Lower lobe of right lung (tissue), 2 donors: Measurements from ENCODE around the gene PRKN. TPM values are rescaled to one million over a fixed set of nuclear protein-coding genes. Genes with fewer than 3 reads are reported as not detected.
A peak's percentile ranks its signal among the peaks of the same experiment; 100 is the strongest.
"Not testable (repeated sequence)": the region's sequence is repeated elsewhere in the genome, so short reads cannot be mapped to it uniquely, and the experiment has no call there.

Source experiments
- ATAC-seq, 2 donors: fragments of 200-7000 bp; cut with Tn5 transposase; one replicate each; pipeline ENCODE4 v1.9.1; 2020 to 2022; ENCODE audit warnings: mild to moderate bottlenecking in 2 of 2, moderate library complexity in 2 of 2
- DNase-seq: peaks from one replicate; pipeline ENCODE4 v3.0.0-alpha.2; 2020
- H3K27ac ChIP-seq: fragments of 200-600 bp; one replicate; pipeline ENCODE4 v1.8.0; 2022
- H3K27me3 ChIP-seq: fragments of 200-600 bp; one replicate; pipeline ENCODE4 v1.8.0; 2022; ENCODE audit warnings: low read depth
- H3K36me3 ChIP-seq: fragments of 200-600 bp; one replicate; pipeline ENCODE4 v1.8.0; 2022; ENCODE audit warnings: mild to moderate bottlenecking
- H3K4me1 ChIP-seq: fragments of 200-600 bp; one replicate; pipeline ENCODE4 v1.8.0; 2022
- H3K4me3 ChIP-seq: fragments of 200-600 bp; one replicate; pipeline ENCODE4 v1.8.0; 2022; ENCODE audit warnings: mild to moderate bottlenecking
- H3K9me3 ChIP-seq: fragments of 200-600 bp; one replicate; pipeline ENCODE4 v1.8.0; 2022
- CTCF ChIP-seq: fragments of 200-600 bp; IDR thresholded peaks from one replicate; pipeline ENCODE4 v1.8.0; 2022; ENCODE audit warnings: antibody characterized with exemption, mild to moderate bottlenecking
- intact Hi-C: fragments of 100-400 bp; cut with DNase I; formaldehyde crosslinking; loops from one replicate; pipeline ENCODE4 v1.11.0; 2022
- total RNA-seq: library from RNA; stranded (reverse); fragmentation: NEBNext Ultra II Directional; extraction: Animal tissue kit (Norgen Biotek cat#: 25700); gene quantifications from one replicate; pipeline ENCODE4 v1.2.1, GENCODE V29; 2021
- donor health status: DM: no; HTN: yes; CAD: no; lungs with severe emphysema.

PRKN gene
- total RNA-seq, 1 donor from 2014 or later, result 6.1 TPM

DNA sequence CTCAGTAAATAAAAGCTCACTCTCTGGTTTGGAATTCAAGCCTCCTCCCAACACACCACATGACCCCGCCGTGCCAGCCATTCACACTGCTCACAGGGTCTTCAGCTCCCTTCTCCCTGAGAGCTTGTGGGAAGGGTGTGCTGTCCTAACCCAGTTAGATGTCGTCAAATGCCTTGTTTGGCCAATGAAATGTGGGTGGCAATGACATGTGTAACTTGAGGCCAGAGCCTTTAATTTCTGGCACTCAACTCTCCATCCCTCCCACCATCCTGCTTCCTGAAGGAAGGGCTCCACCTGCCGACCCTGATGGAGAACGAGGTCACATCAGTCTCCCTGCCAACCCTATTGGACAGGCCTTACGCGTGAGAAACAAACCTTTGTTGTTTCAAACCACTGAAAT, 1229.2 kb downstream of the PRKN start:
- Histone ChIP-seq H3K4me1 (no peaks in the 10 kb centered on the region), H3K27me3 (no peaks in the 10 kb centered on the region), H3K4me3 (no peak overlapping the region), H3K36me3 (no peaks in the 10 kb centered on the region), H3K9me3 (no peaks in the 10 kb centered on the region), H3K27ac (no peak overlapping the region)
- intact Hi-C loops, result no loop called here
- DNase-seq (no peak), ATAC-seq (peak in 1 of 2 donors; percentile 42)
- TF ChIP-seq CTCF, result no peak

DNA sequence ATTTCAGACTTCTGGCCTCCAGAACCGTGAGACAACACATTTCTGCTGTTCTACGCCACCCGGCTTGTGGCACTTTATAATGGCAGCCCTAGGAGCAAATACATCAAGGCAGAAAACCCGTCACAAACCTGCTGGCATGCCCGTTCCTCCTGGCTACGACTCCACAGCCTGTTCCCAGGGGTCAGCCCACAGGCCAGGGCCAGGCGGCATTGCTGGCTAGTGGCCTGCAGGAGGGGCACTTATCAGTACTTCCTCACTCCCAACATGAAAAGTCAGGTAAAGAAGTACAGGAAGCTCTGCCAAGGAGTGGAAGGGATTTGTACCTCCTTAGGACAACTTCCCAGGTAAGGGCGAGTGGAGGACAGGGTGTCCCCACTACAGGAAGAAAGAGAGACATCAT, 1230.6 kb downstream of the PRKN start:
- no peaks in the 10 kb centered on the region for H3K36me3 ChIP-seq
- no peaks in the 10 kb centered on the region for H3K9me3 ChIP-seq
- H3K27me3 ChIP-seq, result no peaks in the 10 kb centered on the region
- H3K27ac ChIP-seq, result no peak overlapping the region
- no peak for ATAC-seq
- no peak for TF ChIP-seq CTCF
- no peaks in the 10 kb centered on the region for H3K4me1 ChIP-seq
- intact Hi-C loops, result no loop called here
- no peak for DNase-seq
- H3K4me3 ChIP-seq, result no peak overlapping the region

DNA sequence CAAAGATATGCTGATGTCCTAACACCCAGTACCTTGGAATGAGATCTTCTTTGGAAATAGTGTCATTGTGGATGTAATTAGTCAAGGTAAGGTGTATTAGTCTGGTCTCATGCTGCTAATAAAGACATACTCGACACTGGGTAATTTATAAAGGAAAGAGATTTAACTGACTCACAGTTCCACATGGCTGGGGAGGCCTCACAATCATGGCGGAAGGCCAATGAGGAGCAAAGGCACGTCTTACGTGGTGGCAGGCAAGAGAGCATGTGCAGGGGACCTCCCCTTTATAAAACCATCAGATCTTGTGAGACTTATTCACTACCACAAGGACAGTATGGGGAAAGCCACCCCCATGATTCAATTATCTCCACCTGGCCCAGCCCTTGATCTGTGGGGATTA, 1231.3 kb downstream of the PRKN start:
- intact Hi-C loops, DNase-seq, H3K27me3 ChIP-seq, H3K4me3 ChIP-seq, ATAC-seq, H3K27ac ChIP-seq, H3K36me3 ChIP-seq, H3K9me3 ChIP-seq, H3K4me1 ChIP-seq: not testable (repeated sequence)

- intact Hi-C loops, result no loop called here
- H3K9me3 ChIP-seq, result no peaks in the 10 kb centered on the region
- H3K27me3 ChIP-seq, result no peaks in the 10 kb centered on the region
- H3K27ac ChIP-seq, result no peak overlapping the region
- no peak for TF ChIP-seq CTCF
- H3K4me1 ChIP-seq, result no peaks in the 10 kb centered on the region
- no peak for ATAC-seq
- no peak for DNase-seq
- H3K36me3 ChIP-seq, result no peaks in the 10 kb centered on the region
- no peak overlapping the region for H3K4me3 ChIP-seq
These were observed 1233.0 kb downstream of the PRKN start for GRCh38 chr6:161494566-161494965.

- Histone ChIP-seq H3K27ac (no peak overlapping the region), H3K36me3 (no peaks in the 10 kb centered on the region), H3K27me3 (no peaks in the 10 kb centered on the region), H3K4me1 (no peaks in the 10 kb centered on the region), H3K9me3 (no peaks in the 10 kb centered on the region), H3K4me3 (no peak overlapping the region)
- intact Hi-C loops, result no loop called here
- no peak for TF ChIP-seq CTCF
- DNase-seq (no peak), ATAC-seq (no peak)
These were observed 1233.9 kb downstream of the PRKN start for GRCh38 chr6:161493576-161494118.

GRCh38 chr6:161489626-161490306, 1237.8 kb downstream of the PRKN start:
- H3K27ac ChIP-seq, result no peak overlapping the region
- no peaks in the 10 kb centered on the region for H3K36me3 ChIP-seq
- TF ChIP-seq CTCF, result no peak
- DNase-seq, result no peak
- intact Hi-C loops, result no loop called here
- H3K9me3 ChIP-seq, result no peaks in the 10 kb centered on the region
- no peak for ATAC-seq
- H3K4me1 ChIP-seq, result no peaks in the 10 kb centered on the region
- H3K27me3 ChIP-seq, result no peaks in the 10 kb centered on the region
- no peak overlapping the region for H3K4me3 ChIP-seq
